Measurements from ENCODE around the gene RBM38. TPM values are rescaled to one million over a fixed set of nuclear protein-coding genes. Genes with fewer than 3 reads are reported as not detected.

Gene RBM38
- total RNA-seq, 1 experiment from 2014 or later, result 52.7 TPM

- no peaks in the 10 kb centered on the region for H3K27me3 ChIP-seq (replicated peaks; ENCODE audit: insufficient read depth, low read depth, low read length, poor library complexity)
- intact Hi-C loops (cut with micrococcal nuclease; ENCODE audit: unreplicated experiment), result no loop called here
- no peak overlapping the region for H3K27ac ChIP-seq (ENCODE audit: low read depth, low read length, poor library complexity, severe bottlenecking)
- H3K4me1 ChIP-seq (ENCODE audit: insufficient read depth, low read length, poor library complexity, severe bottlenecking), result no peaks in the 10 kb centered on the region
- ChIA-PET POLR2A (ENCODE audit: low non-redundant PET) (no interaction called here), CTCF (no interaction called here)
- no TSS peak for BruUV-seq (replicated peaks)
- no peaks in the 10 kb centered on the region for H3K9me3 ChIP-seq (ENCODE audit: low read depth, low read length, poor library complexity, severe bottlenecking)
- H3K36me3 ChIP-seq (ENCODE audit: insufficient read depth, low read length, poor library complexity, severe bottlenecking), result no peaks in the 10 kb centered on the region
- TF ChIP-seq EZH2 (IDR thresholded peaks at IDR 0.05; ENCODE audit: borderline replicate concordance, low read depth, low read length, poor library complexity, severe bottlenecking), result no peak
- TF ChIP-seq CTCF (conservative IDR thresholded peaks at IDR 0.05; ENCODE audit: low read depth, low read length), result no peak
- no peak overlapping the region for H3K4me3 ChIP-seq (ENCODE audit: low read depth, low read length, poor library complexity, severe bottlenecking)
- DNase-seq (ENCODE audit: low spot score), result no peak
Observed at GRCh38 chr20:57444394-57445048, 53.3 kb downstream of the RBM38 start.

GRCh38 chr20:57445298-57445697 is 54.1 kb downstream of the RBM38 start:
- H3K4me1 ChIP-seq (ENCODE audit: insufficient read depth, low read length, poor library complexity, severe bottlenecking), result no peaks in the 10 kb centered on the region
- no TSS peak for BruUV-seq (replicated peaks)
- TF ChIP-seq CTCF (conservative IDR thresholded peaks at IDR 0.05; ENCODE audit: low read depth, low read length) (no peak), EZH2 (IDR thresholded peaks at IDR 0.05; ENCODE audit: borderline replicate concordance, low read depth, low read length, poor library complexity, severe bottlenecking) (no peak)
- no peak overlapping the region for H3K4me3 ChIP-seq (ENCODE audit: low read depth, low read length, poor library complexity, severe bottlenecking)
- H3K27ac ChIP-seq (ENCODE audit: low read depth, low read length, poor library complexity, severe bottlenecking), result no peak overlapping the region
- POLR2A ChIA-PET (ENCODE audit: low non-redundant PET), result no interaction called here
- H3K9me3 ChIP-seq (ENCODE audit: low read depth, low read length, poor library complexity, severe bottlenecking), result no peaks in the 10 kb centered on the region
- H3K36me3 ChIP-seq (ENCODE audit: insufficient read depth, low read length, poor library complexity, severe bottlenecking), result no peaks in the 10 kb centered on the region
- CTCF ChIA-PET, result no interaction called here
- no peak for DNase-seq (ENCODE audit: low spot score)
- intact Hi-C loops (cut with micrococcal nuclease; ENCODE audit: unreplicated experiment), result no loop called here
- no peaks in the 10 kb centered on the region for H3K27me3 ChIP-seq (replicated peaks; ENCODE audit: insufficient read depth, low read depth, low read length, poor library complexity)

GRCh38 chr20:57445774-57446173 is 54.6 kb downstream of the RBM38 start:
- no peak for TF ChIP-seq CTCF (conservative IDR thresholded peaks at IDR 0.05; ENCODE audit: low read depth, low read length)
- TF ChIP-seq EZH2 (IDR thresholded peaks at IDR 0.05; ENCODE audit: borderline replicate concordance, low read depth, low read length, poor library complexity, severe bottlenecking), result no peak
- Histone ChIP-seq H3K9me3 (ENCODE audit: low read depth, low read length, poor library complexity, severe bottlenecking) (no peaks in the 10 kb centered on the region), H3K27me3 (replicated peaks; ENCODE audit: insufficient read depth, low read depth, low read length, poor library complexity) (no peaks in the 10 kb centered on the region), H3K36me3 (ENCODE audit: insufficient read depth, low read length, poor library complexity, severe bottlenecking) (no peaks in the 10 kb centered on the region), H3K4me1 (ENCODE audit: insufficient read depth, low read length, poor library complexity, severe bottlenecking) (no peaks in the 10 kb centered on the region), H3K27ac (ENCODE audit: low read depth, low read length, poor library complexity, severe bottlenecking) (no peak overlapping the region), H3K4me3 (ENCODE audit: low read depth, low read length, poor library complexity, severe bottlenecking) (no peak overlapping the region)
- ChIA-PET CTCF (no interaction called here), POLR2A (ENCODE audit: low non-redundant PET) (no interaction called here)
- BruUV-seq (replicated peaks), result no TSS peak
- intact Hi-C loops (cut with micrococcal nuclease; ENCODE audit: unreplicated experiment), result no loop called here
- DNase-seq (ENCODE audit: low spot score), result no peak

Measured in A673 (cell line).